Mucosa of descending colon (tissue), 3 donors: ENCODE data around the gene WDR70. TPM values are rescaled to one million over a fixed set of nuclear protein-coding genes. Genes with fewer than 3 reads are reported as not detected.
"Not testable (repeated sequence)": the region's sequence is repeated elsewhere in the genome, so short reads cannot be mapped to it uniquely, and the experiment has no call there.

Experiments used
- ATAC-seq: fragments of 200-7000 bp; cut with Tn5 transposase; one replicate; pipeline ENCODE4 v1.9.1; 2020; ENCODE audit warnings: mild to moderate bottlenecking, moderate library complexity
- DNase-seq, 3 donors: peaks; one replicate each; pipeline ENCODE4 v3.0.0-alpha.2; 2020
- H3K36me3 ChIP-seq: fragments of 200-600 bp; one replicate; pipeline ENCODE4 v1.8.0; 2021; ENCODE audit warnings: low read depth, mild to moderate bottlenecking
- H3K4me1 ChIP-seq: fragments of 200-600 bp; one replicate; pipeline ENCODE4 v1.8.0; 2021; ENCODE audit warnings: low read depth, mild to moderate bottlenecking
- H3K4me3 ChIP-seq: fragments of 200-600 bp; one replicate; pipeline ENCODE4 v1.8.0; 2021; ENCODE audit warnings: mild to moderate bottlenecking
- H3K9me3 ChIP-seq: fragments of 200-600 bp; one replicate; pipeline ENCODE4 v1.8.0; 2021; ENCODE audit warnings: mild to moderate bottlenecking
- CTCF ChIP-seq: fragments of 200-600 bp; IDR thresholded peaks from one replicate; pipeline ENCODE4 v1.8.0; 2022; ENCODE audit warnings: antibody characterized with exemption, mild to moderate bottlenecking
- intact Hi-C, 2 donors: fragments of 100-400 bp; cut with DNase I in 1 of 2; cut with micrococcal nuclease in 1 of 2; formaldehyde crosslinking; loops; one replicate each; pipeline versions ENCODE4 v1.11.0 to v1.11.1; 2022; cut with DNase I, micrococcal nuclease
- total RNA-seq, 3 donors: library from RNA; stranded (reverse); fragmentation: NEBNext Ultra II Directional in 2 of 3; extraction: Animal tissue kit (Norgen Biotek cat#: 25700) in 2 of 3; gene quantifications; one replicate each; pipeline versions ENCODE4 v1.2.1 to v1.2.4, GENCODE V29; 2021 to 2023
- donor health status: DM: no; HTN: no; CAD: no; lungs with moderate emphysema.
- donor health status: DM: no; HTN: no; CAD: no.
- donor health status: DM: no; HTN: yes; CAD: no.

WDR70 gene
- total RNA-seq, 3 donors from 2014 or later = 19.5 to 42.5 (median 38.0) TPM

GRCh38 chr5:37665272-37665671, 286.2 kb downstream of the WDR70 start:
- no peaks in the 10 kb centered on the region for H3K9me3 ChIP-seq
- ATAC-seq = no peak
- no peak for TF ChIP-seq CTCF
- intact Hi-C loops = no loop called here
- DNase-seq = no peak
- no peaks in the 10 kb centered on the region for H3K36me3 ChIP-seq
- no peaks in the 10 kb centered on the region for H3K4me1 ChIP-seq
- no peak overlapping the region for H3K4me3 ChIP-seq

GRCh38 chr5:37665889-37666288, 286.8 kb downstream of the WDR70 start:
- no peak overlapping the region for H3K4me3 ChIP-seq
- no peak for TF ChIP-seq CTCF
- no peaks in the 10 kb centered on the region for H3K4me1 ChIP-seq
- ATAC-seq = peak; percentile 68
- H3K9me3 ChIP-seq = no peaks in the 10 kb centered on the region
- peak; percentile 53 to 62 (median 54) for DNase-seq
- no peaks in the 10 kb centered on the region for H3K36me3 ChIP-seq
- intact Hi-C loops = no loop called here

- Histone ChIP-seq H3K4me3 (no peak overlapping the region), H3K9me3 (no peaks in the 10 kb centered on the region), H3K4me1 (no peaks in the 10 kb centered on the region), H3K36me3 (no peaks in the 10 kb centered on the region)
- DNase-seq (no peak), ATAC-seq (no peak)
- no peak for TF ChIP-seq CTCF
- intact Hi-C loops = no loop called here
Measured at GRCh38 chr5:37667430-37667829, 288.3 kb downstream of the WDR70 start.

GRCh38 chr5:37667846-37668245, 288.7 kb downstream of the WDR70 start:
- TF ChIP-seq CTCF = no peak
- no peak overlapping the region for H3K4me3 ChIP-seq
- ATAC-seq (no peak), DNase-seq (no peak)
- no peaks in the 10 kb centered on the region for H3K9me3 ChIP-seq
- intact Hi-C loops = no loop called here
- no peaks in the 10 kb centered on the region for H3K36me3 ChIP-seq
- H3K4me1 ChIP-seq = no peaks in the 10 kb centered on the region

GRCh38 chr5:37668524-37669047, 289.5 kb downstream of the WDR70 start:
- H3K4me1 ChIP-seq = no peaks in the 10 kb centered on the region
- no peak overlapping the region for H3K4me3 ChIP-seq
- peak; percentile 83 for ATAC-seq
- TF ChIP-seq CTCF = no peak
- H3K9me3 ChIP-seq = no peaks in the 10 kb centered on the region
- H3K36me3 ChIP-seq = no peaks in the 10 kb centered on the region
- intact Hi-C loops = no loop called here
- DNase-seq = peak in 1 of 3 donors; percentile 23

GRCh38 chr5:37672118-37672588, 293.0 kb downstream of the WDR70 start:
- H3K4me3 ChIP-seq, intact Hi-C loops, H3K9me3 ChIP-seq, H3K36me3 ChIP-seq, ATAC-seq, H3K4me1 ChIP-seq, DNase-seq: not testable (repeated sequence)

- H3K9me3 ChIP-seq, DNase-seq, intact Hi-C loops, H3K36me3 ChIP-seq, ATAC-seq, H3K4me1 ChIP-seq, H3K4me3 ChIP-seq: not testable (repeated sequence)
Measured at GRCh38 chr5:37674361-37674760, 295.2 kb downstream of the WDR70 start.

GRCh38 chr5:37679326-37679725, 300.2 kb downstream of the WDR70 start:
- H3K4me1 ChIP-seq, H3K9me3 ChIP-seq, ATAC-seq, DNase-seq, intact Hi-C loops, H3K36me3 ChIP-seq, H3K4me3 ChIP-seq: not testable (repeated sequence)

GRCh38 chr5:37679903-37680302, 300.8 kb downstream of the WDR70 start:
- ATAC-seq, H3K9me3 ChIP-seq, H3K4me1 ChIP-seq, H3K36me3 ChIP-seq, DNase-seq, H3K4me3 ChIP-seq, intact Hi-C loops: not testable (repeated sequence)
